ENCODE results near the gene RELCH. TPM values are rescaled to one million over a fixed set of nuclear protein-coding genes. Genes with fewer than 3 reads are reported as not detected.

The RELCH gene
- total and polyA plus RNA-seq, 2 of the 13 experiments (the other 11 are each of a cell fraction or from before 2014, with no cell fraction given), result 5.6 to 31.7 TPM

DNA sequence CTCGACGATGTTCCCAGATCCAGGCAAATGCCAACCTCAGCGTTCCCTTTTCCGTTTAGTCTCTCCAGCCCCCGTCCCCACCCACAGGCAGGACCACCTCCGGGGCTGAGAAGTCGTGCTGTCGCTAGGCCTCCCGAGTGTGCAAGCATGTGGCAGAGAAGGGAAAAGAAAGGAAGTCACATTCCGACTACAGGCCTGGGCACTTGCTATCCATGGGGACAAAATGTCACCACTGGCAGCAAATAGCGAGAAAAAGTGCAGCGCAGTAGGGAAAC, 619 bp upstream of the RELCH start (continued):
- TF ChIP-seq HNF4A (CRISPR knock-in tag; IDR thresholded peaks at IDR 0.05), result no peak
- no peak for TF ChIP-seq ZBTB42 (CRISPR knock-in tag; IDR thresholded peaks at IDR 0.05)
- TF ChIP-seq GZF1 (CRISPR knock-in tag; IDR thresholded peaks at IDR 0.05), result no peak
- 0 out of 2 replicates have a peak, but pooled peaks have one; percentile 64 for TF ChIP-seq ZNF44 (CRISPR knock-in tag; IDR thresholded peaks at IDR 0.05)
- TF ChIP-seq ZNF816 (CRISPR knock-in tag; IDR thresholded peaks at IDR 0.05; ENCODE audit: borderline replicate concordance), result no peak
- no peak for TF ChIP-seq ETV6 (CRISPR knock-in tag; conservative IDR thresholded peaks at IDR 0.05)
- no peak for TF ChIP-seq TEF (CRISPR knock-in tag; IDR thresholded peaks at IDR 0.05)
- TF ChIP-seq TEAD2 (CRISPR knock-in tag; IDR thresholded peaks at IDR 0.05), result no peak
- no peak for TF ChIP-seq FOXK1 (CRISPR knock-in tag; IDR thresholded peaks at IDR 0.05; ENCODE audit: borderline replicate concordance, low read depth)
- TF ChIP-seq ZNF710 (CRISPR knock-in tag; IDR thresholded peaks at IDR 0.05; ENCODE audit: borderline replicate concordance), result no peak
- TF ChIP-seq HOXA9 (CRISPR knock-in tag; IDR thresholded peaks at IDR 0.05; ENCODE audit: borderline replicate concordance), result no peak
- no peak for TF ChIP-seq RXRA (CRISPR knock-in tag; IDR thresholded peaks at IDR 0.05)
- peak; percentile 30; the same call in 1 of the 2 replicates for TF ChIP-seq ZNF563 (CRISPR knock-in tag; IDR thresholded peaks at IDR 0.05)
- TF ChIP-seq, protein P1, sequence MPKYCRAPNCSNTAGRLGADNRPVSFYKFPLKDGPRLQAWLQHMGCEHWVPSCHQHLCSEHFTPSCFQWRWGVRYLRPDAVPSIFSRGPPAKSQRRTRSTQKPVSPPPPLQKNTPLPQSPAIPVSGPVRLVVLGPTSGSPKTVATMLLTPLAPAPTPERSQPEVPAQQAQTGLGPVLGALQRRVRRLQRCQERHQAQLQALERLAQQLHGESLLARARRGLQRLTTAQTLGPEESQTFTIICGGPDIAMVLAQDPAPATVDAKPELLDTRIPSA (CRISPR knock-in tag; IDR thresholded peaks at IDR 0.05; ENCODE audit: borderline replicate concordance), result no peak
- no peak for TF ChIP-seq TCF7L2 (IDR thresholded peaks at IDR 0.05; ENCODE audit: low read depth, low read length)
- TF ChIP-seq ZBTB14 (CRISPR knock-in tag; IDR thresholded peaks at IDR 0.05), result no peak
- no peak for TF ChIP-seq HCFC1 (IDR thresholded peaks at IDR 0.05; ENCODE audit: low read depth, low read length)
- peak; percentile 7; the same call in 1 of the 2 replicates for TF ChIP-seq THAP11 (CRISPR knock-in tag; IDR thresholded peaks at IDR 0.05)
- no peak for TF ChIP-seq BCL6 (CRISPR knock-in tag; IDR thresholded peaks at IDR 0.05)
- no peak for TF ChIP-seq PLRG1 (conservative IDR thresholded peaks at IDR 0.05)
- no peak for TF ChIP-seq TEAD3 (CRISPR knock-in tag; optimal IDR thresholded peaks at IDR 0.05; ENCODE audit: borderline replicate concordance)
- 0 out of 2 replicates have a peak, but pooled peaks have one; percentile 12 for TF ChIP-seq DNMT1 (CRISPR knock-in tag; IDR thresholded peaks at IDR 0.05)
- TF ChIP-seq ZBTB8A (CRISPR knock-in tag; IDR thresholded peaks at IDR 0.05; ENCODE audit: borderline replicate concordance, low read depth), result no peak
- no peak for TF ChIP-seq ZNF530 (CRISPR knock-in tag; IDR thresholded peaks at IDR 0.05; ENCODE audit: low read depth)
- TF ChIP-seq ZNF577 (CRISPR knock-in tag; IDR thresholded peaks at IDR 0.05; ENCODE audit: borderline replicate concordance, low read depth), result no peak; the same call in 1 of the 2 replicates
- 0 out of 2 replicates have a peak, but pooled peaks have one; percentile 26 for TF ChIP-seq PITX1 (CRISPR knock-in tag; IDR thresholded peaks at IDR 0.05)
- no peak for TF ChIP-seq ZNF883 (CRISPR knock-in tag; IDR thresholded peaks at IDR 0.05; ENCODE audit: not compliant biosample characterization)
- TF ChIP-seq, protein P2, sequence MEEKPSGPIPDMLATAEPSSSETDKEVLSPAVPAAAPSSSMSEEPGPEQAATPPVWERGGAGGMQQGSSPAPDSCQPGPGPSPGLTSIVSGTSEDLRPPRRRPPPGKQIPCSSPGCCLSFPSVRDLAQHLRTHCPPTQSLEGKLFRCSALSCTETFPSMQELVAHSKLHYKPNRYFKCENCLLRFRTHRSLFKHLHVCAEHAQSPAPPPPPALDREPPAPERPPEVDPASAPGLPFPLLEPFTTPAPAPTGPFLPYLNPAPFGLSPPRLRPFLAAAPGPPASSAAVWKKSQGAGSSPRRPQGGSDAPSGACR (CRISPR knock-in tag; IDR thresholded peaks at IDR 0.05), result no peak
- TF ChIP-seq ZNF326 (CRISPR knock-in tag; IDR thresholded peaks at IDR 0.05; ENCODE audit: borderline replicate concordance), result no peak
